H9 (cell line): ENCODE measurements around the gene LDB2. TPM values are rescaled to one million over a fixed set of nuclear protein-coding genes. Genes with fewer than 3 reads are reported as not detected.

Experiments
- DNase-seq: peaks from one replicate; pipeline ENCODE4 v3.0.0-alpha.2; 2017
- H2AFZ ChIP-seq: one replicate; pipeline ENCODE4 v1.6.1; 2013; ENCODE audit warnings: mild to moderate bottlenecking, low read length, control low read depth, moderate library complexity
- H2AK5ac ChIP-seq: 2 replicates; pipeline ENCODE4 v1.6.1; 2013; ENCODE audit warnings: low read length, control low read depth, mixed read lengths; ENCODE audit not compliant: insufficient read length
- H2BK120ac ChIP-seq: one replicate; pipeline ENCODE4 v1.6.1; 2013; ENCODE audit warnings: low read depth, mild to moderate bottlenecking, low read length, control low read depth, inconsistent platforms; ENCODE audit not compliant: poor library complexity, severe bottlenecking
- H2BK12ac ChIP-seq: 2 replicates; pipeline ENCODE4 v1.6.1; 2013; ENCODE audit warnings: low read length, control low read depth, mixed read lengths, low read depth; ENCODE audit not compliant: insufficient read length
- H2BK15ac ChIP-seq: 2 replicates; pipeline ENCODE4 v1.6.1; 2013; ENCODE audit warnings: low read depth, low read length, control low read depth
- H2BK20ac ChIP-seq: one replicate; pipeline ENCODE4 v1.6.1; 2013; ENCODE audit warnings: low read depth, mild to moderate bottlenecking, low read length, control low read depth, inconsistent platforms; ENCODE audit not compliant: poor library complexity, severe bottlenecking
- H2BK5ac ChIP-seq: 2 replicates; pipeline ENCODE4 v1.6.1; 2013; ENCODE audit warnings: low read length, control low read depth, mixed read lengths; ENCODE audit not compliant: insufficient read length
- H3K14ac ChIP-seq: 2 replicates; pipeline ENCODE4 v1.6.1; 2013; ENCODE audit warnings: low read length, control low read depth; ENCODE audit not compliant: insufficient read depth
- H3K18ac ChIP-seq: 2 replicates; pipeline ENCODE4 v1.6.1; 2013; ENCODE audit warnings: low read depth, mild to moderate bottlenecking, mixed read lengths, low read length, control low read depth; ENCODE audit not compliant: insufficient read length
- H3K23ac ChIP-seq: 2 replicates; pipeline ENCODE4 v1.6.1; 2013; ENCODE audit warnings: low read length, control low read depth, mixed read lengths, low read depth; ENCODE audit not compliant: insufficient read length
- H3K23me2 ChIP-seq: 2 replicates; pipeline ENCODE4 v1.6.1; 2013; ENCODE audit warnings: low read depth, mild to moderate bottlenecking, mixed read lengths, low read length, control low read depth; ENCODE audit not compliant: insufficient read length, poor library complexity, severe bottlenecking
- H3K27ac ChIP-seq: 2 replicates; pipeline ENCODE4 v1.5.1; 2013; ENCODE audit warnings: low read length, control low read depth, mixed read lengths, low read depth; ENCODE audit not compliant: insufficient read length
- H3K27me3 ChIP-seq: 2 replicates; pipeline ENCODE4 v1.6.1; 2013; ENCODE audit warnings: low read length, control low read depth, inconsistent platforms; ENCODE audit not compliant: insufficient read depth
- H3K4ac ChIP-seq: 2 replicates; pipeline ENCODE4 v1.6.1; 2013; ENCODE audit warnings: low read depth, mild to moderate bottlenecking, control low read depth, inconsistent platforms, low read length, moderate library complexity
- H3K4me1 ChIP-seq: 2 replicates; pipeline ENCODE4 v1.6.1; 2013; ENCODE audit warnings: low read length, control low read depth, inconsistent platforms; ENCODE audit not compliant: insufficient read depth
- H3K4me2 ChIP-seq: 2 replicates; pipeline ENCODE4 v1.6.1; 2013; ENCODE audit warnings: low read length, control low read depth, mixed read lengths; ENCODE audit not compliant: insufficient read length, insufficient read depth
- H3K56ac ChIP-seq: 2 replicates; pipeline ENCODE4 v1.6.1; 2013; ENCODE audit warnings: low read depth, mild to moderate bottlenecking, mixed read lengths, low read length, control low read depth; ENCODE audit not compliant: insufficient read length
- H3K79me1 ChIP-seq: 2 replicates; pipeline ENCODE4 v1.6.1; 2013; ENCODE audit warnings: low read depth, mild to moderate bottlenecking, moderate library complexity, low read length, control low read depth, inconsistent platforms; ENCODE audit not compliant: insufficient read depth, poor library complexity, severe bottlenecking
- H3K79me2 ChIP-seq: 2 replicates; pipeline ENCODE4 v1.6.1; 2013; ENCODE audit warnings: low read length, control low read depth, inconsistent platforms; ENCODE audit not compliant: insufficient read depth
- H3K9ac ChIP-seq: 2 replicates; pipeline ENCODE4 v1.6.1; 2013; ENCODE audit warnings: low read length, control low read depth, mixed read lengths; ENCODE audit not compliant: insufficient read length; ENCODE audit errors: extremely low read depth
- H3K9me3 ChIP-seq: one replicate; pipeline ENCODE4 v1.6.1; 2013; ENCODE audit warnings: low read depth, low read length, inconsistent platforms; ENCODE audit not compliant: control insufficient read depth
- H3T11ph ChIP-seq: one replicate; pipeline ENCODE4 v1.6.1; 2013; ENCODE audit warnings: mild to moderate bottlenecking, low read length, control low read depth, inconsistent platforms
- H4K20me1 ChIP-seq: one replicate; pipeline ENCODE4 v1.6.1; 2013; ENCODE audit not compliant: control insufficient read depth, insufficient read length, insufficient read depth
- H4K5ac ChIP-seq: 2 replicates; pipeline ENCODE4 v1.6.1; 2013; ENCODE audit warnings: low read depth, mild to moderate bottlenecking, mixed read lengths, low read length, control low read depth; ENCODE audit not compliant: insufficient read length
- H4K8ac ChIP-seq: replicated peaks from 2 replicates; pipeline ENCODE4 v1.6.1; 2013; ENCODE audit warnings: low read length, control low read depth, mixed read lengths, low read depth; ENCODE audit not compliant: insufficient read length
- H4K91ac ChIP-seq: 2 replicates; pipeline ENCODE4 v1.6.1; 2013; ENCODE audit warnings: low read depth, mild to moderate bottlenecking, moderate library complexity, mixed read lengths, low read length, control low read depth; ENCODE audit not compliant: insufficient read length
- H3K27ac Mint-ChIP-seq, 3 experiments: 2 replicates in 2 of 3; 3 replicates in 1 of 3; pipeline ENCODE4 v1.8.0; 2020 to 2021; ENCODE audit warnings: mixed read lengths in 3 of 3, mild to moderate bottlenecking in 1 of 3, moderate library complexity in 1 of 3
- H3K27me3 Mint-ChIP-seq: 2 replicates; pipeline ENCODE4 v1.8.0; 2021; ENCODE audit warnings: low read depth, mild to moderate bottlenecking, moderate library complexity, mixed read lengths
- H3K36me3 Mint-ChIP-seq, 3 experiments: 2 replicates in 2 of 3; 3 replicates in 1 of 3; pipeline ENCODE4 v1.8.0; 2020 to 2021; ENCODE audit warnings: low read depth in 3 of 3, mixed read lengths in 3 of 3; ENCODE audit not compliant: insufficient read depth in 1 of 3
- H3K4me1 Mint-ChIP-seq, 2 experiments: 2 replicates each; pipeline ENCODE4 v1.8.0; 2020; ENCODE audit warnings: mixed read lengths in 2 of 2
- H3K4me3 Mint-ChIP-seq, 2 experiments: 2 replicates in 1 of 2; 3 replicates in 1 of 2; pipeline ENCODE4 v1.8.0; 2020 to 2021; ENCODE audit warnings: mild to moderate bottlenecking in 2 of 2, mixed read lengths in 2 of 2, moderate library complexity in 1 of 2
- H3K9me3 Mint-ChIP-seq, 2 experiments: 2 replicates in 1 of 2; 3 replicates in 1 of 2; pipeline ENCODE4 v1.8.0; 2020; ENCODE audit warnings: mild to moderate bottlenecking in 2 of 2, mixed read lengths in 2 of 2, moderate library complexity in 1 of 2
- CTCF ChIP-seq: fragments of 200-600 bp; sonication (generic); conservative IDR thresholded peaks from 3 replicates; pipeline ENCODE4 v1.8.0; 2021; ENCODE audit warnings: antibody characterized with exemption, mild to moderate bottlenecking
- WGBS: extraction: QIAGEN DNeasy Blood & Tissue Kit; methylation state at CpG from one replicate; pipeline ENCODE4 v1.1.7; 2013; ENCODE audit warnings: missing lambda C conversion rate, low lambda C conversion rate, mixed read lengths; ENCODE audit not compliant: insufficient read length; ENCODE audit errors: extremely low coverage; 5-methylcytosine and 5-hydroxymethylcytosine counted together
- total RNA-seq: library from RNA; stranded (reverse); gene quantifications from 2 replicates; pipeline ENCODE4 v1.2.1, GENCODE V29; 2021

Gene LDB2
- total RNA-seq, 1 experiment from 2014 or later = 22.5 TPM

GRCh38 chr4:16659079-16659478 lies 239.4 kb downstream of the LDB2 start:
- Mint-ChIP-seq H3K27me3 (no peaks in the 10 kb centered on the region), H3K36me3 (peaks cover 12 to 14% (median 12%) of the 10 kb centered on the region in 3 experiments), H3K4me1 (peaks cover 13 to 18% of the 10 kb centered on the region in 2 experiments), H3K27ac (no peak overlapping the region), H3K4me3 (no peak overlapping the region), H3K9me3 (peaks cover 0 to 7% of the 10 kb centered on the region in 2 experiments; a peak in 2 of 5 replicates)
- Histone ChIP-seq H2AK5ac (no peak overlapping the region), H4K5ac (no peak overlapping the region), H2AFZ (no peak overlapping the region), H3K27ac (no peak overlapping the region), H2BK12ac (no peak overlapping the region), H3K4ac (no peak overlapping the region), H3K9me3 (peaks cover 3% of the 10 kb centered on the region), H2BK120ac (no peak overlapping the region), H3K27me3 (no peaks in the 10 kb centered on the region), H3K18ac (no peak overlapping the region), H3K56ac (no peak overlapping the region), H3K4me1 (peaks cover 8% of the 10 kb centered on the region), H3K14ac (no peak overlapping the region), H3K4me2 (no peak overlapping the region), H4K91ac (no peak overlapping the region), H4K8ac (no peak overlapping the region), H4K20me1 (no peaks in the 10 kb centered on the region), H2BK15ac (no peak overlapping the region), H2BK20ac (no peak overlapping the region), H3K9ac (no peak overlapping the region), H3K79me2 (no peaks in the 10 kb centered on the region), H3K23ac (no peak overlapping the region), H3K23me2 (no peaks in the 10 kb centered on the region), H2BK5ac (no peak overlapping the region), H3K79me1 (no peaks in the 10 kb centered on the region), H3T11ph (no peak overlapping the region)
- DNase-seq = no peak
- no CpG with 5 or more reads among the region's 6 CpGs for WGBS
- TF ChIP-seq CTCF = no peak
